SK-N-SH treated with all-trans-retinoic acid at 6 μM for 48 hours (cell line): Measurements from ENCODE around the gene ST8SIA1.

Experiments
- ATAC-seq: fragments of 200-7000 bp; cut with Tn5 transposase; 3 replicates; pipeline ENCODE4 v1.9.1; 2020; ENCODE audit warnings: mild to moderate bottlenecking, moderate library complexity
- ARNTL ChIP-seq: fragments of 450-650 bp; formaldehyde crosslinking; IDR thresholded peaks from 2 replicates; pipeline ENCODE4 v1.5.0; 2020; ENCODE audit warnings: low read depth, mild to moderate bottlenecking, moderate library complexity, borderline replicate concordance
- BACH2 ChIP-seq: fragments of 250-450 bp; sonication (Bioruptor Pico); IDR thresholded peaks from 2 replicates; pipeline ENCODE4 v1.9.0; 2021; ENCODE audit warnings: mild to moderate bottlenecking, borderline replicate concordance
- CREB5 ChIP-seq: fragments of 250-450 bp; sonication (Bioruptor Pico); IDR thresholded peaks from 2 replicates; pipeline ENCODE4 v1.5.1; 2020; ENCODE audit warnings: low read depth, mild to moderate bottlenecking, moderate library complexity
- CSDC2 ChIP-seq: fragments of 250-450 bp; sonication (Bioruptor Pico); IDR thresholded peaks from 2 replicates; pipeline ENCODE4 v1.5.0; 2020; ENCODE audit warnings: mild to moderate bottlenecking, moderate library complexity
- ESRRG ChIP-seq: fragments of 250-450 bp; sonication (Bioruptor Pico); IDR thresholded peaks from 2 replicates; pipeline ENCODE4 v1.6.1; 2021; ENCODE audit warnings: mild to moderate bottlenecking
- GLIS3 ChIP-seq: fragments of 250-450 bp; sonication (Bioruptor Pico); IDR thresholded peaks from 2 replicates; pipeline ENCODE4 v1.5.0; 2020; ENCODE audit warnings: mild to moderate bottlenecking, moderate library complexity
- ISL1 ChIP-seq: fragments of 250-450 bp; sonication (Bioruptor Pico); IDR thresholded peaks from 2 replicates; pipeline ENCODE4 v2.1.2; 2022; ENCODE audit warnings: mild to moderate bottlenecking, moderate library complexity
- OSR1 ChIP-seq: fragments of 250-450 bp; sonication (Bioruptor Pico); IDR thresholded peaks from 2 replicates; pipeline ENCODE4 v1.8.0; 2022; ENCODE audit warnings: moderate library complexity, mild to moderate bottlenecking, inconsistent platforms
- PATZ1 ChIP-seq: fragments of 250-450 bp; sonication (Bioruptor Pico); IDR thresholded peaks from 2 replicates; pipeline ENCODE4 v1.8.0; 2020; ENCODE audit warnings: mild to moderate bottlenecking, moderate library complexity, borderline replicate concordance
- POU6F1 ChIP-seq: fragments of 250-450 bp; sonication (Bioruptor Pico); IDR thresholded peaks from 2 replicates; pipeline ENCODE4 v1.8.0; 2021; ENCODE audit warnings: low read depth, mild to moderate bottlenecking, moderate library complexity, borderline replicate concordance
- PPARA ChIP-seq: fragments of 250-450 bp; sonication (Bioruptor Pico); IDR thresholded peaks from 2 replicates; pipeline ENCODE4 v1.5.0; 2020; ENCODE audit warnings: mild to moderate bottlenecking, borderline replicate concordance
- SNAI2 ChIP-seq: fragments of 250-450 bp; sonication (Bioruptor Pico); IDR thresholded peaks from 2 replicates; pipeline ENCODE4 v1.5.0; 2020; ENCODE audit warnings: mild to moderate bottlenecking, moderate library complexity
- TCF4 ChIP-seq: fragments of 250-450 bp; sonication (Bioruptor Pico); IDR thresholded peaks from 2 replicates; pipeline ENCODE4 v1.8.0; 2021; ENCODE audit warnings: mild to moderate bottlenecking, moderate library complexity, borderline replicate concordance
- TOX ChIP-seq: fragments of 250-450 bp; sonication (Bioruptor Pico); IDR thresholded peaks from 2 replicates; pipeline ENCODE4 v1.8.0; 2021; ENCODE audit warnings: mild to moderate bottlenecking, moderate library complexity, borderline replicate concordance
- TSHZ2 ChIP-seq: fragments of 250-450 bp; sonication (Bioruptor Pico); IDR thresholded peaks from 2 replicates; pipeline ENCODE4 v1.5.0; 2020; ENCODE audit warnings: mild to moderate bottlenecking, moderate library complexity
- ZFP3 ChIP-seq: fragments of 250-450 bp; sonication (Bioruptor Pico); IDR thresholded peaks from 2 replicates; pipeline ENCODE4 v1.5.0; 2020; ENCODE audit warnings: mild to moderate bottlenecking, moderate library complexity
- ZFP30 ChIP-seq: fragments of 450-650 bp; formaldehyde crosslinking; IDR thresholded peaks from 2 replicates; pipeline ENCODE4 v1.5.0; 2022; ENCODE audit warnings: mild to moderate bottlenecking, moderate library complexity
- ZNF565 ChIP-seq: fragments of 450-650 bp; formaldehyde crosslinking; conservative IDR thresholded peaks from 2 replicates; pipeline ENCODE4 v1.5.0; 2020; ENCODE audit warnings: low read depth, mild to moderate bottlenecking, moderate library complexity
- ZNF8 ChIP-seq: fragments of 450-650 bp; formaldehyde crosslinking; IDR thresholded peaks from 2 replicates; pipeline ENCODE4 v1.5.0; 2020; ENCODE audit warnings: mild to moderate bottlenecking, moderate library complexity

The ST8SIA1 gene

GRCh38 chr12:22334410-22335100 is at the start of gene ST8SIA1:
ST8SIA1 (minus strand) TSS chr12:22334707; CDS start chr12:22334232, 475 bp downstream.
- no peak for TF ChIP-seq ZFP3
- TF ChIP-seq ZNF565 (CRISPR knock-in tag): no peak
- no peak for TF ChIP-seq CREB5
- TF ChIP-seq ARNTL (CRISPR knock-in tag): no peak
- TF ChIP-seq BACH2 (CRISPR knock-in tag): no peak
- no peak for TF ChIP-seq ZNF8
- TF ChIP-seq ZFP30 (CRISPR knock-in tag): no peak
- TF ChIP-seq ESRRG (CRISPR knock-in tag): no peak
- TF ChIP-seq SNAI2: no peak
- TF ChIP-seq PATZ1 (CRISPR knock-in tag): no peak
- TF ChIP-seq TOX: no peak
- no peak for TF ChIP-seq GLIS3 (CRISPR knock-in tag)
- no peak for TF ChIP-seq POU6F1 (CRISPR knock-in tag)
- no peak for TF ChIP-seq TCF4 (CRISPR knock-in tag)
- TF ChIP-seq OSR1: no peak
- peak; percentile 15 for ATAC-seq

- no peak for ATAC-seq
Observed at GRCh38 chr12:22380031-22380430, 45.5 kb upstream of the ST8SIA1 start.

More at GRCh38 chr12:22380031-22380430, 45.5 kb upstream of the ST8SIA1 start:
- TF ChIP-seq BACH2 (CRISPR knock-in tag): no peak
- TF ChIP-seq ARNTL (CRISPR knock-in tag): no peak
- TF ChIP-seq PPARA (CRISPR knock-in tag): no peak
- no peak for TF ChIP-seq POU6F1 (CRISPR knock-in tag)
- TF ChIP-seq ISL1 (CRISPR knock-in tag): no peak
- TF ChIP-seq CSDC2 (CRISPR knock-in tag): no peak
- TF ChIP-seq ZFP30 (CRISPR knock-in tag): no peak
- TF ChIP-seq TSHZ2 (CRISPR knock-in tag): no peak
- TF ChIP-seq, all 23 proteins: peak for 0
